ENCODE measurements around the gene PCDHB2.
"Not testable (repeated sequence)": the region's sequence is repeated elsewhere in the genome, so short reads cannot be mapped to it uniquely, and the experiment has no call there.

The PCDHB2 gene

GRCh38 chr5:141135718-141136266 is 41.4 kb downstream of the PCDHB2 start:
- DNase-seq (ENCODE audit: low spot score): no peak

- DNase-seq (ENCODE audit: low spot score): not testable (repeated sequence)
These were observed 42.9 kb downstream of the PCDHB2 start for GRCh38 chr5:141137346-141137745.

Measured in RKO (cell line).